Measurements from ENCODE around the gene LRRC23.

DNA sequence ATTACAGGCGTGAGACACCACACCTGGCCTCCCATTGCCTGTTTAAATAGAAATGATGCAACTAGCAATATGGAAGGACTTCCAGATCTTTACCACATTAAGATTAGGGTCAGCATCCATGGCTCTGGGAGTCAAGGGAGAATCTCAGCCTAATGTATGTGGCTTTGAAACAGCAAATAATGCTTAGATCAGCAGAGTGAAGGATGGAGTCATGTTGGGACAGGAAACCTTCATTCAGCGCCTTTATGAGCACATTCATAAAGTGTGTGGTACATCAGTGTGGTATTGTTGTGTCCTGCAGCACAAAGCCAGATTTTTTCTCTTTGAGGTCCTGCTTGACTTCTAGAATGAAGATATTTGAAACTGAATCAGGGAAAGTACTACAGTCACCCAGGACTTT lies 16.3 kb upstream of the LRRC23 start:
- TF ChIP-seq, protein P1, sequence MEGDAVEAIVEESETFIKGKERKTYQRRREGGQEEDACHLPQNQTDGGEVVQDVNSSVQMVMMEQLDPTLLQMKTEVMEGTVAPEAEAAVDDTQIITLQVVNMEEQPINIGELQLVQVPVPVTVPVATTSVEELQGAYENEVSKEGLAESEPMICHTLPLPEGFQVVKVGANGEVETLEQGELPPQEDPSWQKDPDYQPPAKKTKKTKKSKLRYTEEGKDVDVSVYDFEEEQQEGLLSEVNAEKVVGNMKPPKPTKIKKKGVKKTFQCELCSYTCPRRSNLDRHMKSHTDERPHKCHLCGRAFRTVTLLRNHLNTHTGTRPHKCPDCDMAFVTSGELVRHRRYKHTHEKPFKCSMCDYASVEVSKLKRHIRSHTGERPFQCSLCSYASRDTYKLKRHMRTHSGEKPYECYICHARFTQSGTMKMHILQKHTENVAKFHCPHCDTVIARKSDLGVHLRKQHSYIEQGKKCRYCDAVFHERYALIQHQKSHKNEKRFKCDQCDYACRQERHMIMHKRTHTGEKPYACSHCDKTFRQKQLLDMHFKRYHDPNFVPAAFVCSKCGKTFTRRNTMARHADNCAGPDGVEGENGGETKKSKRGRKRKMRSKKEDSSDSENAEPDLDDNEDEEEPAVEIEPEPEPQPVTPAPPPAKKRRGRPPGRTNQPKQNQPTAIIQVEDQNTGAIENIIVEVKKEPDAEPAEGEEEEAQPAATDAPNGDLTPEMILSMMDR (conservative IDR thresholded peaks at IDR 0.05; ENCODE audit: low read depth, low read length): no peak
- TF ChIP-seq CEBPB (IDR thresholded peaks at IDR 0.05; ENCODE audit: low read depth, low read length) (no peak), MXI1 (IDR thresholded peaks at IDR 0.05; ENCODE audit: borderline replicate concordance, low read depth, low read length) (no peak), POLR2A (IDR thresholded peaks at IDR 0.05; ENCODE audit: low read depth, low read length) (no peak)
